Smooth muscle cell (in vitro differentiated cells): Measurements from ENCODE around the gene SNX19. TPM values are rescaled to one million over a fixed set of nuclear protein-coding genes. Genes with fewer than 3 reads are reported as not detected.

ENCODE experiments used
- DNase-seq: peaks from one replicate; lab custom pipeline; 2025; ENCODE audit not compliant: unreplicated experiment; lab: John Stamatoyannopoulos, UW
- H2AFZ ChIP-seq: fragments of 200-600 bp; sonication (generic); 2 replicates; pipeline ENCODE4 v1.6.0; 2016; ENCODE audit warnings: antibody characterized with exemption, low read depth, mild to moderate bottlenecking
- H3F3A ChIP-seq: fragments of 200-600 bp; sonication (generic); 2 replicates; pipeline ENCODE4 v1.6.0; 2017; ENCODE audit warnings: antibody characterized with exemption, low read depth
- H3K27ac ChIP-seq: fragments of 200-600 bp; sonication (generic); 2 replicates; pipeline ENCODE4 v1.5.1; 2016; ENCODE audit warnings: low read depth, mild to moderate bottlenecking
- H3K27me3 ChIP-seq: fragments of 200-600 bp; sonication (generic); 2 replicates; pipeline ENCODE4 v1.6.1; 2016; ENCODE audit warnings: low read depth, mild to moderate bottlenecking
- H3K36me3 ChIP-seq: fragments of 200-600 bp; sonication (generic); 2 replicates; pipeline ENCODE4 v1.5.1; 2016; ENCODE audit warnings: low read depth
- H3K4me1 ChIP-seq: fragments of 200-600 bp; sonication (generic); 2 replicates; pipeline ENCODE4 v1.5.1; 2016; ENCODE audit warnings: low read depth
- H3K4me2 ChIP-seq: fragments of 200-600 bp; sonication (generic); 2 replicates; pipeline ENCODE4 v1.6.0; 2016; ENCODE audit warnings: mild to moderate bottlenecking
- H3K4me3 ChIP-seq: fragments of 200-600 bp; sonication (generic); 2 replicates; pipeline ENCODE4 v1.5.1; 2016; ENCODE audit warnings: mild to moderate bottlenecking
- H3K79me2 ChIP-seq: fragments of 200-600 bp; sonication (generic); 2 replicates; pipeline ENCODE4 v1.6.0; 2016; ENCODE audit warnings: low read depth, mild to moderate bottlenecking
- H3K9ac ChIP-seq: fragments of 200-600 bp; sonication (generic); 2 replicates; pipeline ENCODE4 v1.6.0; 2016; ENCODE audit warnings: low read depth
- H3K9me3 ChIP-seq: fragments of 200-600 bp; sonication (generic); replicated peaks from 2 replicates; pipeline ENCODE4 v1.5.1; 2016; ENCODE audit warnings: low read depth
- H4K20me1 ChIP-seq: fragments of 200-600 bp; sonication (generic); 2 replicates; pipeline ENCODE4 v1.6.0; 2016; ENCODE audit warnings: low read depth
- WGBS: methylation state at CpG from one replicate; pipeline ENCODE4 v1.1.7; 2016; ENCODE audit warnings: low lambda C conversion rate; 5-methylcytosine and 5-hydroxymethylcytosine counted together
- polyA plus RNA-seq: library from polyadenylated mRNA; unstranded; fragments of >200 nt; fragmentation: Nextera tagmentation; extraction: Ambion mirVana; gene quantifications from 2 replicates; pipeline ENCODE4 v1.2.1, GENCODE V29; 2016
- total RNA-seq: library from RNA; depleted of rRNA; stranded (reverse); fragments of >200 nt; gene quantifications from 2 replicates; pipeline ENCODE4 v1.2.3, GENCODE V29; 2014
- TF ChIP-seq, protein P1 (sequence below): fragments of 200-600 bp; sonication (generic); IDR thresholded peaks from 2 replicates; pipeline ENCODE4 v1.5.1; 2017; ENCODE audit warnings: borderline replicate concordance, mild to moderate bottlenecking, antibody characterized with exemption; ENCODE audit not compliant: insufficient read depth, poor library complexity, severe bottlenecking

Gene SNX19
- total and polyA plus RNA-seq, 2 experiments from 2014 or later, result 15.1 to 59.5 TPM

DNA sequence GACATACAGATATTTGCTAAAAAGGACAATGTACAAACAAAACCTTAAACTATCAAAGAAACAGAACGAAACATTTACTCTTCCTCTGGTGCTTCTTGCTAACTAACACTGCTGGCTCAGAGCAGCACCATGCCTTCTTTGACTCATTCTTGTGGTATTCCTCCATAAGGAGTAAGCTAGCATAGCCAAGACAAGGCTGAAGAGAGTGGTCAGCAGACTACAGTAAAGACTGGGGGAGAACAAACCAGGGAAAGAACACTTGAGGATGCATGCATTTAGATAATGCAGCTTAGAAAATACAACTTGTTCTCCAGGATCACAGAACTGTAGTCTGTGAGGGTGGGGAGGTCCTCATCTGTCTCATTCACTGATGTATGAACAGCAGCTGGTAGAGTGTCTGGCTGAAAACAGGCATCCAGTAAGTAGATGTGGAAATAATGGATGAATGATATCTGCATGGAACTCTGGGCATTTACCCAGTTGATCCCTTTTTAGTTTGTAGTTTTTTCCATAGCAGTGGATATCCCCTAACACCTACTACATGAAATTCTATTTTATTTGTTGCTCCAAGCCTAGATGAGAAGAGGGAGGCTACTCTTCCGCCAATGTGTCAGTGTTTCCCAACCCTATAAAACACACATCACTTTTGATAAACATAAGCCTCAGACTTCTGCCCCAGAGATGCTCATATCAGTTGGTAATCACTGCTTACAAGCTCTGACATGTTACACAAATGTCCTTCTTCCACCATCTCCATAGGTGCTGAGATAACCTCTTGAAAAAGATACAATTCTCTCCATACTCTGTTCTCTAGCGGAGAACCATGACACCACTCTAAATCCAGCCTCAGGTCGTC lies 7.3 kb downstream of the SNX19 start:
- H3K36me3 ChIP-seq, result peaks cover 6% of the 10 kb centered on the region
- peaks cover 7% of the 10 kb centered on the region for H3K79me2 ChIP-seq
- 52% methylated on average over 4 of the region's 4 CpGs for WGBS
- H3K4me1 ChIP-seq, result no peaks in the 10 kb centered on the region
- no peaks in the 10 kb centered on the region for H3F3A ChIP-seq
- H3K4me2 ChIP-seq, result peak overlapping the region; percentile 41
- H3K4me3 ChIP-seq, result no peak overlapping the region
- peak overlapping the region; percentile 51 for H3K9ac ChIP-seq
- no peak for DNase-seq
- peak overlapping the region; percentile 81 for H3K27ac ChIP-seq
- H4K20me1 ChIP-seq, result peaks cover 23% of the 10 kb centered on the region
- H2AFZ ChIP-seq, result no peak overlapping the region
- H3K27me3 ChIP-seq, result no peaks in the 10 kb centered on the region
- TF ChIP-seq, protein P1, sequence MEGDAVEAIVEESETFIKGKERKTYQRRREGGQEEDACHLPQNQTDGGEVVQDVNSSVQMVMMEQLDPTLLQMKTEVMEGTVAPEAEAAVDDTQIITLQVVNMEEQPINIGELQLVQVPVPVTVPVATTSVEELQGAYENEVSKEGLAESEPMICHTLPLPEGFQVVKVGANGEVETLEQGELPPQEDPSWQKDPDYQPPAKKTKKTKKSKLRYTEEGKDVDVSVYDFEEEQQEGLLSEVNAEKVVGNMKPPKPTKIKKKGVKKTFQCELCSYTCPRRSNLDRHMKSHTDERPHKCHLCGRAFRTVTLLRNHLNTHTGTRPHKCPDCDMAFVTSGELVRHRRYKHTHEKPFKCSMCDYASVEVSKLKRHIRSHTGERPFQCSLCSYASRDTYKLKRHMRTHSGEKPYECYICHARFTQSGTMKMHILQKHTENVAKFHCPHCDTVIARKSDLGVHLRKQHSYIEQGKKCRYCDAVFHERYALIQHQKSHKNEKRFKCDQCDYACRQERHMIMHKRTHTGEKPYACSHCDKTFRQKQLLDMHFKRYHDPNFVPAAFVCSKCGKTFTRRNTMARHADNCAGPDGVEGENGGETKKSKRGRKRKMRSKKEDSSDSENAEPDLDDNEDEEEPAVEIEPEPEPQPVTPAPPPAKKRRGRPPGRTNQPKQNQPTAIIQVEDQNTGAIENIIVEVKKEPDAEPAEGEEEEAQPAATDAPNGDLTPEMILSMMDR, result no peak
- no peaks in the 10 kb centered on the region for H3K9me3 ChIP-seq

DNA sequence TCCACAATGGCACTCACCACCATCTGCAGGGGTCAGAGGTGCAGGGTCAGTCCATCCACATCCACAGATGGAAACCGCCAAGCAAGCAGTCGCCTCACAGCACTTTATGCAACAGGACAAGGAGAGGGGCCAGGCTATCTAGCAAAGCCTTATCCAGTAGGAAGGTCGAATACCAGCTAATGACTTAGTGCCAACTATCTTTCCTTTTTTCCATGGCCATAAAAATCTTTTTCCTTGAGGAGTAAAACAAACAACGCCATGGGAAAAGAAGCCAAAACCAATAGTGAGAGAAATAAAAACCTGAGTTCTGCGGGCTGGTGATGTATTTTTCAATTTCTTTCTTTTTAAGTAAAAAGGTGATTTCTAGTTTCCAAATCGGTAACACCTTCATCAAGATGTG lies 8.2 kb downstream of the SNX19 start:
- Histone ChIP-seq H3K9me3 (no peaks in the 10 kb centered on the region), H3K36me3 (peaks cover 8% of the 10 kb centered on the region), H3F3A (no peaks in the 10 kb centered on the region), H3K79me2 (peaks cover 7% of the 10 kb centered on the region), H2AFZ (no peak overlapping the region), H3K9ac (no peak overlapping the region), H3K4me3 (no peak overlapping the region), H3K4me2 (peak overlapping the region; percentile 41), H4K20me1 (peaks cover 23% of the 10 kb centered on the region), H3K27me3 (no peaks in the 10 kb centered on the region), H3K27ac (peak overlapping the region; percentile 81), H3K4me1 (no peaks in the 10 kb centered on the region)
- TF ChIP-seq, protein P1, result no peak
- WGBS, result 95% methylated on average over 6 of the region's 6 CpGs
- DNase-seq, result no peak

GRCh38 chr11:130907229-130907628 lies 9.1 kb downstream of the SNX19 start:
- TF ChIP-seq, protein P1, result no peak
- no peaks in the 10 kb centered on the region for H3K9me3 ChIP-seq
- DNase-seq, result no peak
- no peak overlapping the region for H2AFZ ChIP-seq
- no peaks in the 10 kb centered on the region for H3F3A ChIP-seq
- no peak overlapping the region for H3K4me3 ChIP-seq
- no peaks in the 10 kb centered on the region for H3K27me3 ChIP-seq
- H3K36me3 ChIP-seq, result peaks cover 16% of the 10 kb centered on the region
- H3K9ac ChIP-seq, result no peak overlapping the region
- peaks cover 7% of the 10 kb centered on the region for H3K79me2 ChIP-seq
- H3K4me2 ChIP-seq, result no peak overlapping the region
- H3K27ac ChIP-seq, result no peak overlapping the region
- peaks cover 23% of the 10 kb centered on the region for H4K20me1 ChIP-seq
- no peaks in the 10 kb centered on the region for H3K4me1 ChIP-seq

DNA sequence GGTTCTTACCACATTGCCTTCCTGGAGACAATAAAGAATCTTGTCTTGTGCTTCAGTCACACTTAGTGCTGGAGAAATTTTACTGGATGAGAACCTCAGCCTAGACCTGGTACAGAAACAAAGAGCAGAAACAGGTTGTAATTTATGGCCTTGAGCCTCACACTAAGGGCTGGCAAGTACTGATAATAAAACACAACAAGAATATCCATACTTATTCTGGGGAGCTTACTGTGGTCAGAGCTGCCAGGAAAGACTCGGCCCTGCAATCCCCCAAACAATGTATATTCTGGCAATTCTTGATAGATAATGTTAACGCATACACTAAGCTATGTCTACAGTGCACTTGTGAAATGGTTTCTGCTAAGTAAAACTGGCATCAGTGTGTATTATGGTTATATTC lies 9.7 kb downstream of the SNX19 start:
- H3K4me3 ChIP-seq, result no peak overlapping the region
- peaks cover 23% of the 10 kb centered on the region for H4K20me1 ChIP-seq
- H3K36me3 ChIP-seq, result peaks cover 22% of the 10 kb centered on the region
- H3K9me3 ChIP-seq, result no peaks in the 10 kb centered on the region
- no peak overlapping the region for H3K27ac ChIP-seq
- no peaks in the 10 kb centered on the region for H3F3A ChIP-seq
- H3K4me2 ChIP-seq, result no peak overlapping the region
- H3K4me1 ChIP-seq, result no peaks in the 10 kb centered on the region
- 100% methylated on average over 2 of the region's 2 CpGs for WGBS
- H3K79me2 ChIP-seq, result peaks cover 7% of the 10 kb centered on the region
- no peak overlapping the region for H2AFZ ChIP-seq
- TF ChIP-seq, protein P1, result no peak
- H3K27me3 ChIP-seq, result no peaks in the 10 kb centered on the region
- H3K9ac ChIP-seq, result no peak overlapping the region
- DNase-seq, result no peak
